KMS-11 (cell line): ENCODE results near the gene TSEN34.
A peak's percentile ranks its signal among the peaks of the same experiment; 100 is the strongest.
"Not testable (repeated sequence)": the region's sequence is repeated elsewhere in the genome, so short reads cannot be mapped to it uniquely, and the experiment has no call there.

Source experiments
- H2AFZ ChIP-seq: fragments of 200-600 bp; sonication (generic); 2 replicates; pipeline ENCODE4 v1.6.1; 2016; ENCODE audit warnings: antibody characterized with exemption, mixed run types, low read depth
- H3K27ac ChIP-seq: fragments of 200-600 bp; sonication (generic); 2 replicates; pipeline ENCODE4 v1.6.1; 2016; ENCODE audit warnings: mild to moderate bottlenecking, mixed run types
- H3K27me3 ChIP-seq: fragments of 200-600 bp; sonication (generic); 2 replicates; pipeline ENCODE4 v1.6.1; 2017; ENCODE audit warnings: mild to moderate bottlenecking, low read depth, mixed run types, moderate library complexity; ENCODE audit not compliant: insufficient read depth
- H3K36me3 ChIP-seq: fragments of 200-600 bp; sonication (generic); 2 replicates; pipeline ENCODE4 v1.6.1; 2017; ENCODE audit warnings: mild to moderate bottlenecking, mixed run types; ENCODE audit not compliant: insufficient read depth
- H3K4me1 ChIP-seq: fragments of 200-600 bp; sonication (generic); 2 replicates; pipeline ENCODE4 v1.6.1; 2016; ENCODE audit warnings: mild to moderate bottlenecking, low read depth, mixed run types; ENCODE audit not compliant: poor library complexity, severe bottlenecking
- H3K4me2 ChIP-seq: fragments of 200-600 bp; sonication (generic); 2 replicates; pipeline ENCODE4 v1.7.0; 2016; ENCODE audit warnings: mild to moderate bottlenecking, mixed run types
- H3K4me3 ChIP-seq: fragments of 200-600 bp; sonication (generic); IDR thresholded peaks from 2 replicates; pipeline ENCODE4 v1.6.1; 2017; ENCODE audit warnings: low read depth, low read length, mixed read lengths; ENCODE audit not compliant: insufficient read depth
- H3K79me2 ChIP-seq: fragments of 200-600 bp; sonication (generic); 2 replicates; pipeline ENCODE4 v1.6.1; 2016; ENCODE audit warnings: low read depth, mixed run types; ENCODE audit not compliant: insufficient read depth
- H3K9ac ChIP-seq: fragments of 200-600 bp; sonication (generic); 2 replicates; pipeline ENCODE4 v1.6.1; 2016; ENCODE audit warnings: mild to moderate bottlenecking, mixed run types
- H4K20me1 ChIP-seq: fragments of 200-600 bp; sonication (generic); 2 replicates; pipeline ENCODE4 v1.6.1; 2016; ENCODE audit warnings: mild to moderate bottlenecking, mixed run types; ENCODE audit not compliant: insufficient read depth
- TF ChIP-seq, protein P1 (sequence below): fragments of 200-600 bp; sonication (generic); conservative IDR thresholded peaks from 2 replicates; pipeline ENCODE4 v1.6.1; 2017; ENCODE audit warnings: low read depth, mild to moderate bottlenecking, antibody characterized with exemption, low read length, moderate library complexity, mixed read lengths

Gene TSEN34

GRCh38 chr19:54204767-54205468 is 13.8 kb downstream of the TSEN34 start:
- Histone ChIP-seq H3K36me3 (peaks cover 35% of the 10 kb centered on the region; the same call in 1 of the 2 replicates), H4K20me1 (peaks cover 59% of the 10 kb centered on the region), H3K4me2 (peak overlapping the region; percentile 24; the same call in 1 of the 2 replicates), H3K79me2 (peaks cover 56% of the 10 kb centered on the region), H3K9ac (no peak overlapping the region), H3K4me3 (no peak overlapping the region), H3K27ac (no peak overlapping the region), H3K4me1 (peaks cover 84% of the 10 kb centered on the region), H3K27me3 (no peaks in the 10 kb centered on the region; the same call in 1 of the 2 replicates), H2AFZ (no peak overlapping the region)
- TF ChIP-seq, protein P1, sequence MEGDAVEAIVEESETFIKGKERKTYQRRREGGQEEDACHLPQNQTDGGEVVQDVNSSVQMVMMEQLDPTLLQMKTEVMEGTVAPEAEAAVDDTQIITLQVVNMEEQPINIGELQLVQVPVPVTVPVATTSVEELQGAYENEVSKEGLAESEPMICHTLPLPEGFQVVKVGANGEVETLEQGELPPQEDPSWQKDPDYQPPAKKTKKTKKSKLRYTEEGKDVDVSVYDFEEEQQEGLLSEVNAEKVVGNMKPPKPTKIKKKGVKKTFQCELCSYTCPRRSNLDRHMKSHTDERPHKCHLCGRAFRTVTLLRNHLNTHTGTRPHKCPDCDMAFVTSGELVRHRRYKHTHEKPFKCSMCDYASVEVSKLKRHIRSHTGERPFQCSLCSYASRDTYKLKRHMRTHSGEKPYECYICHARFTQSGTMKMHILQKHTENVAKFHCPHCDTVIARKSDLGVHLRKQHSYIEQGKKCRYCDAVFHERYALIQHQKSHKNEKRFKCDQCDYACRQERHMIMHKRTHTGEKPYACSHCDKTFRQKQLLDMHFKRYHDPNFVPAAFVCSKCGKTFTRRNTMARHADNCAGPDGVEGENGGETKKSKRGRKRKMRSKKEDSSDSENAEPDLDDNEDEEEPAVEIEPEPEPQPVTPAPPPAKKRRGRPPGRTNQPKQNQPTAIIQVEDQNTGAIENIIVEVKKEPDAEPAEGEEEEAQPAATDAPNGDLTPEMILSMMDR: no peak

- no peak overlapping the region for H3K27ac ChIP-seq
- peaks cover 50% of the 10 kb centered on the region for H3K79me2 ChIP-seq
- H2AFZ ChIP-seq: no peak overlapping the region
- peaks cover 35% of the 10 kb centered on the region; the same call in 1 of the 2 replicates for H3K36me3 ChIP-seq
- H3K4me3 ChIP-seq: no peak overlapping the region
- H3K9ac ChIP-seq: no peak overlapping the region
- H3K4me2 ChIP-seq: no peak overlapping the region
- H4K20me1 ChIP-seq: peaks cover 59% of the 10 kb centered on the region
- H3K27me3 ChIP-seq: no peaks in the 10 kb centered on the region; the same call in 1 of the 2 replicates
- H3K4me1 ChIP-seq: peaks cover 94% of the 10 kb centered on the region
- TF ChIP-seq, protein P1: no peak
Observed at GRCh38 chr19:54206030-54206830, 15.1 kb downstream of the TSEN34 start.

GRCh38 chr19:54206831-54207177 is 15.7 kb downstream of the TSEN34 start:
- H3K9ac ChIP-seq: no peak overlapping the region
- H3K27me3 ChIP-seq: no peaks in the 10 kb centered on the region; the same call in 1 of the 2 replicates
- H3K4me1 ChIP-seq: peaks cover 94% of the 10 kb centered on the region
- no peak overlapping the region for H2AFZ ChIP-seq
- peaks cover 55% of the 10 kb centered on the region for H4K20me1 ChIP-seq
- peaks cover 44% of the 10 kb centered on the region for H3K79me2 ChIP-seq
- TF ChIP-seq, protein P1: no peak
- no peak overlapping the region for H3K27ac ChIP-seq
- H3K4me2 ChIP-seq: no peak overlapping the region
- H3K36me3 ChIP-seq: peaks cover 34% of the 10 kb centered on the region; the same call in 1 of the 2 replicates
- H3K4me3 ChIP-seq: no peak overlapping the region

- H3K4me2 ChIP-seq, H3K27me3 ChIP-seq, H3K9ac ChIP-seq, H3K27ac ChIP-seq, H3K4me3 ChIP-seq, H2AFZ ChIP-seq: not testable (repeated sequence)
- peaks cover 90% of the 10 kb centered on the region for H3K4me1 ChIP-seq
- peaks cover 31% of the 10 kb centered on the region; the same call in 1 of the 2 replicates for H3K36me3 ChIP-seq
- H4K20me1 ChIP-seq: peaks cover 51% of the 10 kb centered on the region
- peaks cover 40% of the 10 kb centered on the region for H3K79me2 ChIP-seq
Observed at GRCh38 chr19:54207193-54207592, 16.1 kb downstream of the TSEN34 start.
